Measurements from ENCODE around the gene PILRB. TPM values are rescaled to one million over a fixed set of nuclear protein-coding genes. Genes with fewer than 3 reads are reported as not detected.
"Not testable (repeated sequence)": the region's sequence is repeated elsewhere in the genome, so short reads cannot be mapped to it uniquely, and the experiment has no call there.

Gene PILRB
- total RNA-seq, 1 donor from 2014 or later = 40.1 TPM

DNA sequence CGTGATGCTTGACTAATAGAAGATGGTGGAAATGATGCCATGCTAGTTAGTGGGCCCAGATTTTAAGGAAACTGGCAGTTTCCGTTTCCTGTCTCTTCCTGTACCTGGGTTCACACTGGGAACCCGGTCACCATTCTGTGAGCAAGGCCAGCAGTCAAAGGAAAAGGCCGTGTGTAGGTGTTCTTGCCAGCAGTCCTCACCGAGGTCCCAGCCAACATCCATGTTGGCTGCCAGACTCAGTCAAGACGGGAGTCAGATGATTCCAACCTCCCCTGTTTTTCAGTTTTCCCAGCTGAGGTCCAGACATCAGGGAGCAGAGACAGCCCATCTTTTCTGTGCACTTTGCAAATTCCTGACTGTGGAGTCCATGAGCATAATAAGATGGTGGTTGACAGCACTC, 15.2 kb upstream of the PILRB start:
- peaks cover 3% of the 10 kb centered on the region for H3K27me3 Mint-ChIP-seq (ENCODE audit: unreplicated experiment)
- H3K9me3 Mint-ChIP-seq (ENCODE audit: unreplicated experiment) = no peaks in the 10 kb centered on the region
- peak overlapping the region; percentile 56 for H3K4me3 Mint-ChIP-seq (ENCODE audit: unreplicated experiment)
- H3K4me1 Mint-ChIP-seq (ENCODE audit: unreplicated experiment) = no peaks in the 10 kb centered on the region
- TF ChIP-seq, protein P1, sequence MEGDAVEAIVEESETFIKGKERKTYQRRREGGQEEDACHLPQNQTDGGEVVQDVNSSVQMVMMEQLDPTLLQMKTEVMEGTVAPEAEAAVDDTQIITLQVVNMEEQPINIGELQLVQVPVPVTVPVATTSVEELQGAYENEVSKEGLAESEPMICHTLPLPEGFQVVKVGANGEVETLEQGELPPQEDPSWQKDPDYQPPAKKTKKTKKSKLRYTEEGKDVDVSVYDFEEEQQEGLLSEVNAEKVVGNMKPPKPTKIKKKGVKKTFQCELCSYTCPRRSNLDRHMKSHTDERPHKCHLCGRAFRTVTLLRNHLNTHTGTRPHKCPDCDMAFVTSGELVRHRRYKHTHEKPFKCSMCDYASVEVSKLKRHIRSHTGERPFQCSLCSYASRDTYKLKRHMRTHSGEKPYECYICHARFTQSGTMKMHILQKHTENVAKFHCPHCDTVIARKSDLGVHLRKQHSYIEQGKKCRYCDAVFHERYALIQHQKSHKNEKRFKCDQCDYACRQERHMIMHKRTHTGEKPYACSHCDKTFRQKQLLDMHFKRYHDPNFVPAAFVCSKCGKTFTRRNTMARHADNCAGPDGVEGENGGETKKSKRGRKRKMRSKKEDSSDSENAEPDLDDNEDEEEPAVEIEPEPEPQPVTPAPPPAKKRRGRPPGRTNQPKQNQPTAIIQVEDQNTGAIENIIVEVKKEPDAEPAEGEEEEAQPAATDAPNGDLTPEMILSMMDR (IDR thresholded peaks at IDR 0.05; ENCODE audit: unreplicated experiment) = no peak
- DNase-seq (ENCODE audit: low spot score) = no peak
- H3K36me3 Mint-ChIP-seq (ENCODE audit: low read depth, unreplicated experiment) = peaks cover 16% of the 10 kb centered on the region
- no peak overlapping the region for H3K27ac Mint-ChIP-seq (ENCODE audit: unreplicated experiment)

DNA sequence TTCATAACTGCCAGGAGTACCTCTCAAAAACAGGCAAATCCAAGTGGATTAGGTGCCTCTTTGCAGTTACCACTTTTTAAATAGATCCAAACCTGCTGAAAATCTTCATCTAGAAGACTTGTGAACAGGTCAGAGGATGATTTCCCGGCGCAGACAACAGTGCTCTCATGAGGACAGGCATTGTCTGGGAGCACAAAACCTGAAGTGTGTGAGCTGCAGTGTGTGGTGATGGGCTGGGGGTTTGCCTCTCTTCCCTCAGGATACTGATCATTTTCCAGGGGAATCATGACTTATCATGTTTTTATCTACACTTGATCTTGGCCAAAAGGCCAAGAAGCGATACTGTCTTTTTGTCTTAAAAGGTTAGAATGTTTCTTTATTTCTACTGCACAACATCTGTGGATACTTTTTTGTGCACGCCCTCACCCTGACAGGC, 13.8 kb upstream of the PILRB start:
- H3K9me3 Mint-ChIP-seq (ENCODE audit: unreplicated experiment); DNase-seq (ENCODE audit: low spot score); H3K4me1 Mint-ChIP-seq (ENCODE audit: unreplicated experiment); H3K27me3 Mint-ChIP-seq (ENCODE audit: unreplicated experiment); H3K4me3 Mint-ChIP-seq (ENCODE audit: unreplicated experiment); H3K27ac Mint-ChIP-seq (ENCODE audit: unreplicated experiment): not testable (repeated sequence)
- peaks cover 22% of the 10 kb centered on the region for H3K36me3 Mint-ChIP-seq (ENCODE audit: low read depth, unreplicated experiment)

DNA sequence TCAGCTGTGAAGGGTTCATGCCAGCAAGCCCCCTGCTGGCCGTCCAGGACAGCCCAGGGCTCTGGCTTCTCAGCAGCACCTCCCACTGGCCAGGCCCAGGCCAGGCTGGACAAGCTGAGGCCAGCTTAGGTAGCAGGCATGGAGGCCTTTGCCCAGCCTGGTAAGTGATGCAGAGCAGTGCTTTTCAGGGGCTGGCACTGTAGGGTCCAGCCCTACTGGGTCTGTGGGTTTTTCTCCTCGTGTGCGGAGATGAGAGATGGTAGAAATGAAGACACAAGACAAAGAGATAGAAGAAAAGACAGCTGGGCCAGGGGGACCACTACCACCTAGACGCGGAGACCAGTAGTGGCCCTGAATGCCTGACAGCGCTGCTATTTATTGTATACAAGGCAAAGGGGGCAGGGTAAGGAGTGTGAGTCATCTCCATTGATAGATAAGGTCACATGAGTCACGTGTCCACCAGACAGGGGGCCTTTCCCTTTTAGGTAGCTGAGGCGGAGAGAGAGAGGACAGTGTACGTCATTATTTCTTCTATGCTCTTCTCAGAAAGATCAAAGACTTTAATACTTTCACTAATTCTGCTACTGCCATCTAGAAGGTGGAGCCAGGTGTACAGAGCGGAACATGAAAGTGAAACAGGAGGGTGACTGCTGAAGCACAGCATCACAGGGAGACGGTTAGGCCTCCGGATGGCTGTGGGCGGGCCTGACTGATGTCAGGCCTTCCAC, 13.2 kb upstream of the PILRB start:
- DNase-seq (ENCODE audit: low spot score) = peak; percentile 60
- TF ChIP-seq, protein P1 (IDR thresholded peaks at IDR 0.05; ENCODE audit: unreplicated experiment) = peak; percentile 50
- not testable (repeated sequence) for H3K4me1 Mint-ChIP-seq (ENCODE audit: unreplicated experiment); H3K9me3 Mint-ChIP-seq (ENCODE audit: unreplicated experiment); H3K27ac Mint-ChIP-seq (ENCODE audit: unreplicated experiment); H3K27me3 Mint-ChIP-seq (ENCODE audit: unreplicated experiment); H3K4me3 Mint-ChIP-seq (ENCODE audit: unreplicated experiment)
- peaks cover 26% of the 10 kb centered on the region for H3K36me3 Mint-ChIP-seq (ENCODE audit: low read depth, unreplicated experiment)

DNA sequence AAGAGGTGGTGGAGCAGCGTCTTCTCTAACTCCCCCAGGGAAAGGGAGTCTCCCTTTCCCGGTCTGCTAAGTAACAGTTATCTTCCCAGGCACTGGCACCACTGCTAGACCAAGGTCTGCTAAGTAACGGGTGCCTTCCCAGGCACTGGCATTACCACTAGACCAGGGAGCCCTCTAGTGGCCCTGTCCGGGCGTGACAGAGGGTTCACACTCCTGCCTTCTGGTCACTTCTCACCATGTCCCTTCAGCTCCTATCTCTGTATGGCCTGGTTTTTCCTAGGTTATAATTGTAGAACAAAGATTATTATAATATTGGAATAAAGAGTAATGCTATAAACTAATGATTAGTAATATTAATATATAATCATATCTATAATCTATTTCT, 12.6 kb upstream of the PILRB start:
- not testable (repeated sequence) for H3K27me3 Mint-ChIP-seq (ENCODE audit: unreplicated experiment); H3K4me3 Mint-ChIP-seq (ENCODE audit: unreplicated experiment); H3K27ac Mint-ChIP-seq (ENCODE audit: unreplicated experiment); H3K9me3 Mint-ChIP-seq (ENCODE audit: unreplicated experiment); H3K4me1 Mint-ChIP-seq (ENCODE audit: unreplicated experiment)
- DNase-seq (ENCODE audit: low spot score) = peak; percentile 83
- TF ChIP-seq, protein P1 (IDR thresholded peaks at IDR 0.05; ENCODE audit: unreplicated experiment) = peak; percentile 28
- H3K36me3 Mint-ChIP-seq (ENCODE audit: low read depth, unreplicated experiment) = peaks cover 26% of the 10 kb centered on the region

DNA sequence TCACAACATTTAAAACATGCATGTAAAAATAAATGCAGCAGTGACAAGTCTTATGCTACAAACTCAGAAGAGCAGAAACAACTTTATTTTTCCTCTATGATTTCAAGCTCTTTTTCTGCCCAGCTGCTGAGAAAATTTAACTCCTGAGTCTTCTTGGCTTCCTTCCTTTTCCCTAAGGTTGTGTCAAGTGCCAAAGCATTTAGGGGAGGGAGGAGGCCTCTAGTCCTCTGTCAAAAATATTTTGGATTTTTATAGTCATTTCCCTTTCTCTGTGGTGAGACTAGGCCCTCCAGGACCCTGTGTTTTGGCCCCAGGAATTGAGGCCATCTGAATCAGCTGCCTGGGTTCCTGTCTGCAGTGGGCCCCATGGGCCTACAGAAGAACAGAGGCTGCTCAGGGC, 11.0 kb upstream of the PILRB start:
- H3K27ac Mint-ChIP-seq (ENCODE audit: unreplicated experiment) = no peak overlapping the region
- peaks cover 6% of the 10 kb centered on the region for H3K4me1 Mint-ChIP-seq (ENCODE audit: unreplicated experiment)
- H3K27me3 Mint-ChIP-seq (ENCODE audit: unreplicated experiment) = peaks cover 4% of the 10 kb centered on the region
- TF ChIP-seq, protein P1 (IDR thresholded peaks at IDR 0.05; ENCODE audit: unreplicated experiment) = no peak
- H3K4me3 Mint-ChIP-seq (ENCODE audit: unreplicated experiment) = no peak overlapping the region
- no peaks in the 10 kb centered on the region for H3K9me3 Mint-ChIP-seq (ENCODE audit: unreplicated experiment)
- peaks cover 35% of the 10 kb centered on the region for H3K36me3 Mint-ChIP-seq (ENCODE audit: low read depth, unreplicated experiment)
- no peak for DNase-seq (ENCODE audit: low spot score)
